HG03558 (cell line): ENCODE data around the gene SLC45A3.
A peak's percentile ranks its signal among the peaks of the same experiment; 100 is the strongest.
"Not testable (repeated sequence)": the region's sequence is repeated elsewhere in the genome, so short reads cannot be mapped to it uniquely, and the experiment has no call there.

ENCODE experiments used
- ATAC-seq: cut with Tn5 transposase; IDR thresholded peaks from one replicate; pipeline ENCODE4 v1.9.1; 2021; ENCODE audit warnings: moderate number of reproducible peaks; ENCODE audit not compliant: unreplicated experiment; ENCODE audit errors: extremely low read depth

The SLC45A3 gene

GRCh38 chr1:205645519-205645918, 34.8 kb downstream of the SLC45A3 start:
- ATAC-seq: no peak

GRCh38 chr1:205642679-205643307, 37.5 kb downstream of the SLC45A3 start:
- ATAC-seq: no peak

- no peak for ATAC-seq
Measured at GRCh38 chr1:205639567-205639966, 40.7 kb downstream of the SLC45A3 start.

GRCh38 chr1:205637854-205638468, 42.3 kb downstream of the SLC45A3 start:
- ATAC-seq: no peak

GRCh38 chr1:205636732-205637131, 43.6 kb downstream of the SLC45A3 start:
- no peak for ATAC-seq

- ATAC-seq: not testable (repeated sequence)
Measured at GRCh38 chr1:205636138-205636530, 44.2 kb downstream of the SLC45A3 start.

- ATAC-seq: no peak
Measured at GRCh38 chr1:205633421-205633976, 46.8 kb downstream of the SLC45A3 start.

- no peak for ATAC-seq
Measured at GRCh38 chr1:205632669-205633169, 47.6 kb downstream of the SLC45A3 start.

GRCh38 chr1:205631768-205632668, 48.3 kb downstream of the SLC45A3 start, which contains the start of gene ELK4:
Gene ELK4 (minus strand): TSS chr1:205632011. CDS start chr1:205623882, 8,129 bp downstream.
- ATAC-seq: peak; percentile 48

GRCh38 chr1:205631010-205631767, 49.1 kb downstream of the SLC45A3 start:
- ATAC-seq: peak; percentile 38

GRCh38 chr1:205630651-205631009, 49.7 kb downstream of the SLC45A3 start:
- no peak for ATAC-seq

- no peak for ATAC-seq
Measured at GRCh38 chr1:205630241-205630640, 50.1 kb downstream of the SLC45A3 start.

- no peak for ATAC-seq
Measured at GRCh38 chr1:205629751-205630150, 50.6 kb downstream of the SLC45A3 start.

GRCh38 chr1:205627956-205628355, 52.4 kb downstream of the SLC45A3 start:
- ATAC-seq: no peak

- ATAC-seq: no peak
Measured at GRCh38 chr1:205626216-205626615, 54.1 kb downstream of the SLC45A3 start.

- ATAC-seq: no peak
Measured at GRCh38 chr1:205623646-205624045, 56.7 kb downstream of the SLC45A3 start.

GRCh38 chr1:205620269-205620668, 60.0 kb downstream of the SLC45A3 start:
- no peak for ATAC-seq

GRCh38 chr1:205619376-205619775, 60.9 kb downstream of the SLC45A3 start:
- no peak for ATAC-seq

- ATAC-seq: no peak
Measured at GRCh38 chr1:205616563-205617293, 63.6 kb downstream of the SLC45A3 start.
